ENCODE measurements around the gene TSACC. TPM values are rescaled to one million over a fixed set of nuclear protein-coding genes. Genes with fewer than 3 reads are reported as not detected.

TSACC gene
- total and polyA plus RNA-seq, 2 of the 8 experiments (the other 6 are each of a cell fraction or from before 2014, with no cell fraction given) = 1.0 to 5.0 TPM

DNA sequence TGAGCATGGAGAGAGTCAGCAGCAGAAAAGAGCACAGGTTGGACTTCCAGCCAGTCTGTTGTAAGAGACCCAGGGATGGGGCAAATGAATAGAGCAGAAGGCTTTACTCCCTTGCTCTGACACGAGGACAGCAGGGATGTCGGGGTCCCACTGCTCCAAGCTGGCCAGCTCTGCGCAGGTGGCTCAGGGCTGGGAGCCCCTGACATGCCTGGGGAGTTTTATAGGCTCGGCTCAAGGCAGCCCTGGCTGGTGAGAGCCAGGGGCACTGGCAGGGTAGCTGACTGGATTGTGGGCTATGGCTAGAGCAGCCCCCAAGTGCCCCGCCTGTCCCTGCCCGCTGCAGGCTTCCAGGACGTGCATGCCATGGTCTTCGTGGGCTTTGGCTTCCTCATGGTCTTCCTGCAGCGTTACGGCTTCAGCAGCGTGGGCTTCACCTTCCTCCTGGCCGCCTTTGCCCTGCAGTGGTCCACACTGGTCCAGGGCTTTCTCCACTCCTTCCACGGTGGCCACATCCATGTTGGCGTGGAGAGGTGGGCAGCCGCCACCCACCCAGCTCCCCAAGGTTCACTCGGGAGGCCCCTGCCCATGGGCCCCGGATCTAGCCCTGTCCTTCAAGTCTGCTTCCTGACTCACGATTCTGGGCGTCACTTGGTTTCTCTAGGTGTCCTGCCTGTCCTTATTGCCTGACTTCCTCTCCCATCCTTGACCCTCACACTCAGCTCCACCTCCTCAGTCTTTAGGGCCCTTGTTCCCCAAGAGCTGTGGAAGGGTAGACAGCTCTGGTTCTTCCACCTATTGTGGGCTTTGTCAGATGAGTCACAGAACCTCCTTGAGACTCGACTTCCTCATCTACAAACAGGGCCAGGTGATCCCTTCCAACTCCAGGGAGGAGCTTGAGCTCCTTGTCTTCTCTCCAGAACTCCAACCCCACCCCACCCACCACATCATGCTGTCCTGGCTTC, 38.9 kb downstream of the TSACC start:
- Histone ChIP-seq H2AFZ (ENCODE audit: low read length) (no peak overlapping the region), H3K4ac (replicated peaks; ENCODE audit: insufficient read length, low read depth, low read length) (no peak overlapping the region), H3K23me2 (ENCODE audit: low read depth, low read length) (no peaks in the 10 kb centered on the region), H2AK5ac (ENCODE audit: low read depth, low read length) (no peak overlapping the region), H2BK15ac (ENCODE audit: low read length) (peak overlapping the region; percentile 37; the same call in 1 of the 2 replicates), H2BK5ac (ENCODE audit: low read depth, low read length) (no peak overlapping the region), H3K79me1 (ENCODE audit: low read depth, low read length) (no peaks in the 10 kb centered on the region), H2BK12ac (ENCODE audit: low read depth, low read length) (no peak overlapping the region), H4K91ac (replicated peaks; ENCODE audit: insufficient read length, low read length) (no peak overlapping the region), H3K27me3 (replicated peaks in 1 of 4; ENCODE audit: control insufficient read depth in 3 of 4, extremely low read depth in 1 of 4, insufficient read depth in 3 of 4, low read length in 3 of 4) (no peaks in the 10 kb centered on the region), H2BK20ac (ENCODE audit: low read length) (no peak overlapping the region), H3K18ac (ENCODE audit: extremely low read depth, low read length) (no peak overlapping the region), H3K4me2 (ENCODE audit: insufficient read depth in 1 of 2, low read depth in 2 of 2, low read length in 2 of 2) (no peak overlapping the region), H3K9ac (replicated peaks in 1 of 4; ENCODE audit: extremely low read depth in 1 of 4, low read depth in 3 of 4, low read length in 3 of 4) (no peak overlapping the region), H4K8ac (ENCODE audit: extremely low read depth, insufficient read depth, low read length) (no peak overlapping the region), H3K23ac (ENCODE audit: insufficient read length) (no peak overlapping the region), H3K27ac (ENCODE audit: low read depth, low read length) (no peak overlapping the region), H3K4me3 (ENCODE audit: extremely low read depth in 1 of 4, insufficient read depth in 2 of 4, low read depth in 3 of 4, low read length in 4 of 4) (no peak overlapping the region), H3K14ac (ENCODE audit: insufficient read length) (no peak overlapping the region), H3K9me3 (ENCODE audit: insufficient read depth in 2 of 2, low read depth in 1 of 2, low read length in 1 of 2) (no peaks in the 10 kb centered on the region), H2BK120ac (replicated peaks; ENCODE audit: low read depth, low read length) (no peak overlapping the region), H3K36me3 (ENCODE audit: control insufficient read depth in 2 of 4, insufficient read depth in 4 of 4, low read length in 3 of 4) (no peaks in the 10 kb centered on the region), H4K20me1 (replicated peaks in 1 of 2; ENCODE audit: control insufficient read depth in 1 of 2, insufficient read depth in 2 of 2, low read length in 2 of 2) (no peaks in the 10 kb centered on the region), H4K5ac (ENCODE audit: insufficient read length, low read depth, low read length) (no peak overlapping the region), H3K56ac (replicated peaks; ENCODE audit: insufficient read length, low read depth, low read length) (no peak overlapping the region), H3K79me2 (ENCODE audit: control insufficient read depth in 1 of 2, insufficient read depth in 2 of 2, low read length in 2 of 2) (no peaks in the 10 kb centered on the region), H3K4me1 (replicated peaks in 1 of 4; ENCODE audit: control insufficient read depth in 3 of 4, insufficient read depth in 4 of 4, low read length in 3 of 4) (peaks cover 0 to 4% (median 2%) of the 10 kb centered on the region in 4 experiments; a peak in 4 of 7 replicates)
- ChIA-PET POLR2A (ENCODE audit: partially characterized antibody) (interaction anchor here (0.6 to 1.8 kb wide), 7 partner anchors 9 to 104 kb away, joined by 3 to 5 read pairs (median 4); partner anchors contain the start of gene RHBG), CTCF (ENCODE audit: partially characterized antibody) (interaction anchor here (0.7 to 19.9 kb wide), 9 partner anchors 10 to 73 kb away, joined by 3 to 574 read pairs (median 5); no protein-coding TSS in a partner anchor)
- DNase-seq (ENCODE audit: low read depth in 1 of 2, low spot score in 2 of 2) (no peak), FAIRE-seq (no peak)
- WGBS, 2 experiments (ENCODE audit: extremely low coverage in 1 of 2, insufficient coverage in 1 of 2, insufficient read length in 1 of 2, insufficient replicate concordance in 2 of 2, low coverage in 1 of 2, low lambda C conversion rate in 2 of 2, missing lambda C conversion rate in 1 of 2) = 87% methylated on average over 20 of the region's 20 CpGs; no CpG with 5 or more reads in 1 of the 2 experiments
- TF ChIP-seq RXRA (IDR thresholded peaks at IDR 0.05; ENCODE audit: insufficient read depth, low read depth, low read length) = no peak
- no peak for TF ChIP-seq CHD1 (IDR thresholded peaks at IDR 0.05; ENCODE audit: low read depth, low read length)
- no peak for TF ChIP-seq TCF12 (IDR thresholded peaks at IDR 0.05; ENCODE audit: low read depth, low read length)
- TF ChIP-seq CEBPB (IDR thresholded peaks at IDR 0.05; ENCODE audit: low read depth, low read length) = no peak
- no peak for TF ChIP-seq MAFK (IDR thresholded peaks at IDR 0.05; ENCODE audit: low read depth, low read length)
- TF ChIP-seq SUZ12 (IDR thresholded peaks at IDR 0.05; ENCODE audit: low read length) = no peak
- no peak for TF ChIP-seq RBBP5 (IDR thresholded peaks at IDR 0.05; ENCODE audit: borderline replicate concordance, low read depth, low read length)
- TF ChIP-seq CTCF (IDR thresholded peaks at IDR 0.05; ENCODE audit: control extremely low read depth in 1 of 3, insufficient read depth in 1 of 3, low read depth in 1 of 3, low read length in 3 of 3) = no peak
- no peak for TF ChIP-seq EP300 (IDR thresholded peaks at IDR 0.05; ENCODE audit: borderline replicate concordance in 1 of 2, low read depth in 2 of 2, low read length in 2 of 2)

Data from H1 (cell line).